Measurements from ENCODE around the gene ACTMAP. TPM values are rescaled to one million over a fixed set of nuclear protein-coding genes. Genes with fewer than 3 reads are reported as not detected.

ACTMAP gene
- total and polyA plus RNA-seq, 2 of the 13 experiments (the other 11 are each of a cell fraction or from before 2014, with no cell fraction given), result 2.2 to 7.9 TPM

GRCh38 chr19:40777937-40778705 is 27.8 kb upstream of the ACTMAP start, which contains the start of gene RAB4B (continued):
- no peak for TF ChIP-seq ZNF180 (CRISPR knock-in tag; IDR thresholded peaks at IDR 0.05; ENCODE audit: borderline replicate concordance, low read depth)
- no peak for TF ChIP-seq ZNF549 (CRISPR knock-in tag; IDR thresholded peaks at IDR 0.05)
- no peak for TF ChIP-seq ZNF597 (CRISPR knock-in tag; IDR thresholded peaks at IDR 0.05)
- no peak for TF ChIP-seq ZNF24 (IDR thresholded peaks at IDR 0.05)
- no peak for TF ChIP-seq TOE1 (CRISPR knock-in tag; IDR thresholded peaks at IDR 0.05)
- no peak for TF ChIP-seq ZMAT3 (CRISPR knock-in tag; conservative IDR thresholded peaks at IDR 0.05)
- no peak for TF ChIP-seq TCF7 (IDR thresholded peaks at IDR 0.05; ENCODE audit: low read depth)
- TF ChIP-seq ZNF3 (CRISPR knock-in tag; IDR thresholded peaks at IDR 0.05), result no peak
- no peak for TF ChIP-seq HIVEP1 (CRISPR knock-in tag; IDR thresholded peaks at IDR 0.05)
- no peak; the same call in 1 of the 2 replicates for TF ChIP-seq ZNF572 (CRISPR knock-in tag; IDR thresholded peaks at IDR 0.05)
- no peak for TF ChIP-seq E2F2 (CRISPR knock-in tag; IDR thresholded peaks at IDR 0.05; ENCODE audit: borderline replicate concordance)
- no peak for TF ChIP-seq TERF1 (CRISPR knock-in tag; IDR thresholded peaks at IDR 0.05)
- TF ChIP-seq, protein P1, sequence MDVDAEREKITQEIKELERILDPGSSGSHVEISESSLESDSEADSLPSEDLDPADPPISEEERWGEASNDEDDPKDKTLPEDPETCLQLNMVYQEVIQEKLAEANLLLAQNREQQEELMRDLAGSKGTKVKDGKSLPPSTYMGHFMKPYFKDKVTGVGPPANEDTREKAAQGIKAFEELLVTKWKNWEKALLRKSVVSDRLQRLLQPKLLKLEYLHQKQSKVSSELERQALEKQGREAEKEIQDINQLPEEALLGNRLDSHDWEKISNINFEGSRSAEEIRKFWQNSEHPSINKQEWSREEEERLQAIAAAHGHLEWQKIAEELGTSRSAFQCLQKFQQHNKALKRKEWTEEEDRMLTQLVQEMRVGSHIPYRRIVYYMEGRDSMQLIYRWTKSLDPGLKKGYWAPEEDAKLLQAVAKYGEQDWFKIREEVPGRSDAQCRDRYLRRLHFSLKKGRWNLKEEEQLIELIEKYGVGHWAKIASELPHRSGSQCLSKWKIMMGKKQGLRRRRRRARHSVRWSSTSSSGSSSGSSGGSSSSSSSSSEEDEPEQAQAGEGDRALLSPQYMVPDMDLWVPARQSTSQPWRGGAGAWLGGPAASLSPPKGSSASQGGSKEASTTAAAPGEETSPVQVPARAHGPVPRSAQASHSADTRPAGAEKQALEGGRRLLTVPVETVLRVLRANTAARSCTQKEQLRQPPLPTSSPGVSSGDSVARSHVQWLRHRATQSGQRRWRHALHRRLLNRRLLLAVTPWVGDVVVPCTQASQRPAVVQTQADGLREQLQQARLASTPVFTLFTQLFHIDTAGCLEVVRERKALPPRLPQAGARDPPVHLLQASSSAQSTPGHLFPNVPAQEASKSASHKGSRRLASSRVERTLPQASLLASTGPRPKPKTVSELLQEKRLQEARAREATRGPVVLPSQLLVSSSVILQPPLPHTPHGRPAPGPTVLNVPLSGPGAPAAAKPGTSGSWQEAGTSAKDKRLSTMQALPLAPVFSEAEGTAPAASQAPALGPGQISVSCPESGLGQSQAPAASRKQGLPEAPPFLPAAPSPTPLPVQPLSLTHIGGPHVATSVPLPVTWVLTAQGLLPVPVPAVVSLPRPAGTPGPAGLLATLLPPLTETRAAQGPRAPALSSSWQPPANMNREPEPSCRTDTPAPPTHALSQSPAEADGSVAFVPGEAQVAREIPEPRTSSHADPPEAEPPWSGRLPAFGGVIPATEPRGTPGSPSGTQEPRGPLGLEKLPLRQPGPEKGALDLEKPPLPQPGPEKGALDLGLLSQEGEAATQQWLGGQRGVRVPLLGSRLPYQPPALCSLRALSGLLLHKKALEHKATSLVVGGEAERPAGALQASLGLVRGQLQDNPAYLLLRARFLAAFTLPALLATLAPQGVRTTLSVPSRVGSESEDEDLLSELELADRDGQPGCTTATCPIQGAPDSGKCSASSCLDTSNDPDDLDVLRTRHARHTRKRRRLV (CRISPR knock-in tag; IDR thresholded peaks at IDR 0.05), result no peak
- no peak for TF ChIP-seq PHF5A (CRISPR knock-in tag; IDR thresholded peaks at IDR 0.05; ENCODE audit: low read depth, unreplicated experiment)
- no peak for TF ChIP-seq CEBPB (IDR thresholded peaks at IDR 0.05; ENCODE audit: borderline replicate concordance, low read depth, low read length)
- TF ChIP-seq BCLAF1 (IDR thresholded peaks at IDR 0.05), result no peak
- no peak for TF ChIP-seq ZNF326 (CRISPR knock-in tag; IDR thresholded peaks at IDR 0.05; ENCODE audit: borderline replicate concordance)
- no peak for TF ChIP-seq ZNF20 (CRISPR knock-in tag; IDR thresholded peaks at IDR 0.05)
- no peak for TF ChIP-seq RBAK (CRISPR knock-in tag; IDR thresholded peaks at IDR 0.05)
